ENCODE data around the gene ADRB1.

Gene ADRB1

GRCh38 chr10:114061148-114061547 lies 17.5 kb downstream of the ADRB1 start:
- no peak for DNase-seq (ENCODE audit: low read depth, low spot score)
- H3K4me3 ChIP-seq (ENCODE audit: low read depth, low read length): no peak overlapping the region

DNA sequence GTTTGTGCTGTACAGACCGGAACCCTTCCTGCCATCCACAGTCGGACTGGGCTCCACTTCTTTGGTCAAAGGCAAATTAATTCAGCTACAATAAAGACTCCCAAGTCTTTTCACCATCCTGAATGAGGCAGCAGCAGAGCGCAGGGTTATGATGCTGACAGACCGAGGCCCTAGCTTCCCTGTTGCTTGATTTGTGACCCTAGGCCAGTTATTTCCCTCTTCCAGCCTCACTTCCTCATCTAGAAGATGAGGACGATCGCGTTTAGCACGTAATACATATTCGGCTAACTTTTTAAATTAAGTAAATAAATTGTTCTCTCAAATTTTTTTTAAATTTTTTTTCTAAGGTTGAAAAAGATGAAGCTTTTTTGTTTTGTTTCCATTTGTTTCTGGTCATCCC lies 18.1 kb downstream of the ADRB1 start:
- no peak for TF ChIP-seq CTCF (IDR thresholded peaks at IDR 0.05; ENCODE audit: low read depth, low read length)
- in situ Hi-C loops (cut with HindIII; ENCODE audit: low sequenced_read_pairs): no loop called here
- no peak overlapping the region for H3K4me3 ChIP-seq (ENCODE audit: low read depth, low read length)
- no peak for DNase-seq (ENCODE audit: low read depth, low spot score)

More at GRCh38 chr10:114061148-114061547, 17.5 kb downstream of the ADRB1 start:
- in situ Hi-C loops (cut with HindIII; ENCODE audit: low sequenced_read_pairs): no loop called here
- TF ChIP-seq CTCF (IDR thresholded peaks at IDR 0.05; ENCODE audit: low read depth, low read length): no peak

DNA sequence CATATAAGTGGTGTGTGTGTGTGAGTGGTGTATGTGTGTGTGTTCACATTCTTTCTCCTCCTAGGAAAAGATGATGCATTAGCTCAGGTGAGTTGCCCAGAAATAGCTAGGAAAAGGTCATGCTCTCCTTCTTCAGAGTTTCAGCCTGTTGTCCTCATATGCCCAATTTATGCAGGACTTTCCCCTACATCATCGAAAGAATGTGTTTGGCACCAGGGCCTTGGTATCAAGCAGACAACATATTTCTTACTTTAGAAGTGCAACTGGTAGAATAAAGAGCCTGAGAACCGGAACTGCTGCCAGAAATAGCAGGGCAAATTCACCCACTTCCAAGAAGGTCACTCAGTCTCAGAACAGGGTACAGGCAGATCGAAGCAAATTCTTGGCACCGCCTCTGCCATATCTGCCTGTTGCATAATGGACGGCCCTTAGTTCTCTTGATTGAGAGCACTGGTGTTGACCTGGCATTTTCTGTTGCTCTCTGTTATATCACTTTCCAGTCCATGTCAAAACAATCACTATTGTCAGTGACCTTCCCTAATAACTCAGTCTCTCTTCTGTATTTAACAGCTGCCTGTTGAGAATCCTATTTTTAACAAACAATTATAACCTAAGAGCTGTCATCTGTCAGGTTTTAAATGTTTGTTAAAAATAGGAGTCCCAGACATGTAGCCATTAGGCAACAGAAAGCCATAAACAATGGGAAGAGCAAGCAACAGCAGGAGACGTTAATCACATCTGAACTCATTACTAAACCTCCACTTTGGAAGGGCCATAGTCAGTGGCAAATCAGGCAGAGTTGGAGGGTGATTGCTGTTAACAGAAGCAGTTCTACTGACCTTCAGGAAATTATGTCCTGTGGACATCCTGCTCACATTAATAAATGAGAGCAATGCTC lies 20.7 kb downstream of the ADRB1 start:
- H3K4me3 ChIP-seq (ENCODE audit: low read depth, low read length): no peak overlapping the region
- no peak for TF ChIP-seq CTCF (IDR thresholded peaks at IDR 0.05; ENCODE audit: low read depth, low read length)
- DNase-seq (ENCODE audit: low read depth, low spot score): no peak

GRCh38 chr10:114065049-114065435 lies 21.4 kb downstream of the ADRB1 start:
- in situ Hi-C loops (cut with HindIII; ENCODE audit: low sequenced_read_pairs): no loop called here
- DNase-seq (ENCODE audit: low read depth, low spot score): no peak
- H3K4me3 ChIP-seq (ENCODE audit: low read depth, low read length): no peak overlapping the region
- TF ChIP-seq CTCF (IDR thresholded peaks at IDR 0.05; ENCODE audit: low read depth, low read length): no peak

More for the DNA sequence above, 20.7 kb downstream of the ADRB1 start:
- in situ Hi-C loops (cut with HindIII; ENCODE audit: low sequenced_read_pairs): no loop called here

- TF ChIP-seq CTCF (IDR thresholded peaks at IDR 0.05; ENCODE audit: low read depth, low read length): no peak
- no peak overlapping the region for H3K4me3 ChIP-seq (ENCODE audit: low read depth, low read length)
- DNase-seq (ENCODE audit: low read depth, low spot score): no peak
- in situ Hi-C loops (cut with HindIII; ENCODE audit: low sequenced_read_pairs): no loop called here
These were observed 24.5 kb downstream of the ADRB1 start for GRCh38 chr10:114068054-114068707.

DNA sequence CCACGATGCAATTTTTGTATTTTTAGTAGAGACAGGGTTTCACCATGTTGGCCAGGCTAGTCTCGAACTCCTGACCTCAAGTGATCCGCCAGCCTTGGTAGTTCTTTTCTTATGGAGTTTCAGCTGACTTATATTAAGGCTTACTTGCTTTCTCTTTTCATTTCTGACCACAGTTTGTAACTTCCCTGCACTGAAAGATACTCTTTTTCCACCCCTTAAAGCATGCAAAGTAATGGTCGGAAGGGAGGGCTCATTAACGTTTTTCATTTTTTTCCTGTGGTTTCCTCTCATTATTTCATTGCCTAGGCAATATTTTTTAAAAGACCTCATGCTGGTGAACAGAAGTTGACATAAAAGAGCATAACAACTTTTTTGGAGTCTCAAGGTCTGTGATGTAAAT lies 27.0 kb downstream of the ADRB1 start:
- DNase-seq (ENCODE audit: low read depth, low spot score): no peak
- in situ Hi-C loops (cut with HindIII; ENCODE audit: low sequenced_read_pairs): no loop called here
- no peak for TF ChIP-seq CTCF (IDR thresholded peaks at IDR 0.05; ENCODE audit: low read depth, low read length)
- H3K4me3 ChIP-seq (ENCODE audit: low read depth, low read length): no peak overlapping the region
